Activated B cell treated with CpG ODN at 0.5 μM for 24 hours (primary cell): ENCODE data around the gene DOCK1. TPM values are rescaled to one million over a fixed set of nuclear protein-coding genes. Genes with fewer than 3 reads are reported as not detected.

ENCODE experiments used
- ATAC-seq: fragments of 200-7000 bp; cut with Tn5 transposase; one replicate; pipeline ENCODE4 v1.10.0; 2021; ENCODE audit warnings: low read depth, mild to moderate bottlenecking, moderate library complexity
- CTCF ChIA-PET: fragments of 350-600 bp; sonication (Branson Sonifier 250); formaldehyde crosslinking; loops from one replicate; lab custom pipeline; 2021; ENCODE audit warnings: antibody characterized with exemption; lab: Charles Lee
- POLR2A ChIA-PET: fragments of 350-600 bp; sonication (Branson Sonifier 250); formaldehyde crosslinking; loops from one replicate; lab custom pipeline; 2021; ENCODE audit warnings: antibody characterized with exemption; lab: Charles Lee
- DNase-seq: peaks from one replicate; pipeline ENCODE4 v3.0.0; 2022
- H3K27ac Mint-ChIP-seq: one replicate; pipeline ENCODE4 v1.8.0; 2020; ENCODE audit warnings: mixed read lengths
- H3K27me3 Mint-ChIP-seq: one replicate; pipeline ENCODE4 v1.8.0; 2021; ENCODE audit warnings: mixed read lengths
- H3K36me3 Mint-ChIP-seq: one replicate; pipeline ENCODE4 v1.8.0; 2021; ENCODE audit warnings: low read depth, mixed read lengths
- H3K4me1 Mint-ChIP-seq: one replicate; pipeline ENCODE4 v1.8.0; 2021; ENCODE audit warnings: mixed read lengths
- H3K4me3 Mint-ChIP-seq: one replicate; pipeline ENCODE4 v1.8.0; 2020; ENCODE audit warnings: mild to moderate bottlenecking, mixed read lengths
- H3K9me3 Mint-ChIP-seq: one replicate; pipeline ENCODE4 v1.8.0; 2020; ENCODE audit warnings: mixed read lengths
- intact Hi-C: fragments of 100-400 bp; cut with micrococcal nuclease; formaldehyde crosslinking; loops from one replicate; pipeline ENCODE4 v1.15.1; 2024
- total RNA-seq: library from RNA; stranded (reverse); gene quantifications from 2 replicates; pipeline ENCODE4 v1.2.3, GENCODE V29; 2022
- TF ChIP-seq, protein P1 (sequence below): fragments of 200-600 bp; IDR thresholded peaks from one replicate; pipeline ENCODE4 v1.8.0; 2022; ENCODE audit warnings: antibody characterized with exemption, mild to moderate bottlenecking

Gene DOCK1
- total RNA-seq, 1 donor from 2014 or later = not detected

DNA sequence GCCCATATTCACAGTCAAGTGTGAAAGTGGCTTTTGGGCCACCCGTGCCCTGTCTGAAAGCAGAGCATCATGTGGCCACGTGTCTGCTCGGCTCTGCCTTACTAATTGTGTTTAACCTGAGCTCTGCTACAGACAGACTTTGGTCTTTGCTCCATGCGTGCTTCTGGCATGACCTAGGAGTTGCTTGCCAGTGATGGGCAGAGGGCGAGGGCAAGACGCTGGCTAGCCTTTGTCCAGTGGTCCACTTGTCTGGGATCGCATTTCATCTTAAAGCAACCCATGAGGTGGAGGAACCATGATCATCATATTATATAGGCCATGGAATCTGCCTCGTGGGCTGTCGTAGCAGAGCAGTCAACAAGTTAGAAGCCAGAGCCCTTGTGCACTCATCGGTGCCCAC lies 414.5 kb downstream of the DOCK1 start:
- POLR2A ChIA-PET = no interaction called here
- CTCF ChIA-PET = no interaction called here
- Mint-ChIP-seq H3K4me1 (no peaks in the 10 kb centered on the region), H3K27me3 (no peaks in the 10 kb centered on the region), H3K27ac (no peak overlapping the region), H3K9me3 (no peaks in the 10 kb centered on the region), H3K4me3 (no peak overlapping the region), H3K36me3 (no peaks in the 10 kb centered on the region)
- ATAC-seq = no peak
- intact Hi-C loops = no loop called here
- TF ChIP-seq, protein P1, sequence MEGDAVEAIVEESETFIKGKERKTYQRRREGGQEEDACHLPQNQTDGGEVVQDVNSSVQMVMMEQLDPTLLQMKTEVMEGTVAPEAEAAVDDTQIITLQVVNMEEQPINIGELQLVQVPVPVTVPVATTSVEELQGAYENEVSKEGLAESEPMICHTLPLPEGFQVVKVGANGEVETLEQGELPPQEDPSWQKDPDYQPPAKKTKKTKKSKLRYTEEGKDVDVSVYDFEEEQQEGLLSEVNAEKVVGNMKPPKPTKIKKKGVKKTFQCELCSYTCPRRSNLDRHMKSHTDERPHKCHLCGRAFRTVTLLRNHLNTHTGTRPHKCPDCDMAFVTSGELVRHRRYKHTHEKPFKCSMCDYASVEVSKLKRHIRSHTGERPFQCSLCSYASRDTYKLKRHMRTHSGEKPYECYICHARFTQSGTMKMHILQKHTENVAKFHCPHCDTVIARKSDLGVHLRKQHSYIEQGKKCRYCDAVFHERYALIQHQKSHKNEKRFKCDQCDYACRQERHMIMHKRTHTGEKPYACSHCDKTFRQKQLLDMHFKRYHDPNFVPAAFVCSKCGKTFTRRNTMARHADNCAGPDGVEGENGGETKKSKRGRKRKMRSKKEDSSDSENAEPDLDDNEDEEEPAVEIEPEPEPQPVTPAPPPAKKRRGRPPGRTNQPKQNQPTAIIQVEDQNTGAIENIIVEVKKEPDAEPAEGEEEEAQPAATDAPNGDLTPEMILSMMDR = no peak
- no peak for DNase-seq

DNA sequence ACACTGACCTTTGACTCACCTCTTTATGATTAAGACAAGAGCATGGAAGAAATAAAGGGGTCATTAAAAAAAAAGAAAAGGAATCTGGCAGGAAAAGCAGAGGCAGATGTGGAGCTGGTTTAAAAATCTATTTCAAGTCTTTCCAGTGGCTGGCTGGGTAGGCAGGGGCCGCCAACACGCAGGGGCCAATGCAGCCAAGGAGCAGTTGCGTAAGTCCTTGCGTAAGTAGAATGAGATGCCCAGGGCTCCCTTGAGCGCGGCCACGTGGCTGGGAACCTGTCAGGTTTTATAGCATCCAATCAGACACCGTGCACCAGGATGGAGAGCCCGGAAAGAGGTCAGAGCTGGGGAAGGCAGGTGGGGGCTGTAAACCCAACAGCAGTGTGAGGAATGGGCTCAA lies 414.9 kb downstream of the DOCK1 start:
- Mint-ChIP-seq H3K27ac (no peak overlapping the region), H3K4me3 (no peak overlapping the region), H3K27me3 (no peaks in the 10 kb centered on the region), H3K36me3 (no peaks in the 10 kb centered on the region), H3K4me1 (no peaks in the 10 kb centered on the region), H3K9me3 (no peaks in the 10 kb centered on the region)
- ChIA-PET POLR2A (no interaction called here), CTCF (no interaction called here)
- ATAC-seq = no peak
- intact Hi-C loops = no loop called here
- TF ChIP-seq, protein P1 = no peak
- no peak for DNase-seq

DNA sequence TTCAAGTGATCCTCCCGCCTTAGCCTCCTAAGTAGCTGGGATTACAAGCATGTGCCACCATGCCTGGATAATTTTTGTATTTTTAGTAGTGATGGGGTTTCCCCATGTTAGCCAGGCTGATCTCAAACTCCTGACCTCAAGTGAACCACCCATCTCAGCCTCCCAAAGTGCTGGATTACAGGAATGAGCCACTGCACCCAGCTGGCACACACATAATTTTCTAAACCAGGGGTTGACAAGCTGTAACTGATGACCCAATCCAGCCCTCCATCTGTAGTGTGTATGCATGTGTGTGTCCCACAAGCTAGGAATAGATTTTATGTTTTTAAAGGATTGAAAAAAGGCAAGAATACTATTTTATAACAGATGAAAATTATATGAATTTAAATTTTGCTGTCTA lies 417.1 kb downstream of the DOCK1 start:
- H3K4me3 Mint-ChIP-seq = no peak overlapping the region
- no peaks in the 10 kb centered on the region for H3K9me3 Mint-ChIP-seq
- DNase-seq (no peak), ATAC-seq (no peak)
- TF ChIP-seq, protein P1 = no peak
- H3K4me1 Mint-ChIP-seq = no peaks in the 10 kb centered on the region
- H3K36me3 Mint-ChIP-seq = no peaks in the 10 kb centered on the region
- CTCF ChIA-PET = no interaction called here
- no peak overlapping the region for H3K27ac Mint-ChIP-seq
- intact Hi-C loops = no loop called here
- no peaks in the 10 kb centered on the region for H3K27me3 Mint-ChIP-seq
- POLR2A ChIA-PET = no interaction called here

DNA sequence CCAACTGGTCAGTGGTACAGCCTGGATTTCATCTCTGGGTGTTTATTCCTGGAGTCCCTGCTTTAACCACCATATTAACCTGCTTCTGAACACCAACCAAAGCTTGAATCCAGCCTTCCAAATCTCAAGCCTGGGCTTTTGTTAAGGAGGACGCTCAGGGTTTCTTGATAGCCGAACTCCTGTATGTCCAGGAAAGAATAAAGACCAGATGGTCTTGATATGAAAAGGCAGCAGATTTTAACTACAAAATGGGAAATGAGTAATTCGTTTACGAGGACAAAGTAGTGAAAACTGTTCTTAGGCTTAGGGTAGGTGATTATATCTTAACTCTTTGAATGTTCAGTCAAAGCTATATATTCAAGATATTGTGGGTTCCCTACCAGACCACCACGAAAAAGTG lies 420.3 kb downstream of the DOCK1 start:
- no peak overlapping the region for H3K4me3 Mint-ChIP-seq
- no peak for DNase-seq
- ATAC-seq = no peak
- no peak overlapping the region for H3K27ac Mint-ChIP-seq
- intact Hi-C loops = no loop called here
- TF ChIP-seq, protein P1 = no peak
- ChIA-PET POLR2A (no interaction called here), CTCF (no interaction called here)
- no peaks in the 10 kb centered on the region for H3K9me3 Mint-ChIP-seq
- no peaks in the 10 kb centered on the region for H3K4me1 Mint-ChIP-seq
- H3K36me3 Mint-ChIP-seq = no peaks in the 10 kb centered on the region
- H3K27me3 Mint-ChIP-seq = no peaks in the 10 kb centered on the region

DNA sequence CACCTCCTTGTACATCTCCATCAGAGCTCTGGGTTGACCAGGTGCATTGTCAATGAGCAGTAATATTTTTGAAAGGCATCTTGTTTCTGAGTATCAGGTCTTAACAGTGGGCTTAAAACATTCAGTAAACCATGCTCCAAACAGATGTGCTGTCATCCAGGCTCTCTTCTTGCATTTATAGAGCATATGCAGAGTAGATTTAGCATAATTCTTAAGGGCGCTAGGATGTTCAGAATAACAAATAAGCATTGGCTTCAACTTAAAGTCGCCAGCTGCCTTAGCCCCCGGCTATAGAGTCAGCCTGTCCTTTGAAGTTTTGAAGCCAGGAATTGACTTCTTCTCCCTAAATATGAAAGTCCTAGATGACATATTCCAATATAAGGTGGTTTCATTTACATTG lies 421.7 kb downstream of the DOCK1 start:
- TF ChIP-seq, protein P1 = no peak
- no peak overlapping the region for H3K4me3 Mint-ChIP-seq
- no peak for DNase-seq
- no peak overlapping the region for H3K27ac Mint-ChIP-seq
- CTCF ChIA-PET = no interaction called here
- H3K27me3 Mint-ChIP-seq = no peaks in the 10 kb centered on the region
- H3K36me3 Mint-ChIP-seq = no peaks in the 10 kb centered on the region
- no peaks in the 10 kb centered on the region for H3K4me1 Mint-ChIP-seq
- H3K9me3 Mint-ChIP-seq = no peaks in the 10 kb centered on the region
- intact Hi-C loops = no loop called here
- no peak for ATAC-seq
- POLR2A ChIA-PET = interaction anchor here (0.6 kb wide), 1 partner anchor 572 kb away, joined by 7 read pairs; no protein-coding TSS in a partner anchor
